Retina (tissue), 1 donor: ENCODE results near the gene SELENON.
A peak's percentile ranks its signal among the peaks of the same experiment; 100 is the strongest.
"Not testable (repeated sequence)": the region's sequence is repeated elsewhere in the genome, so short reads cannot be mapped to it uniquely, and the experiment has no call there.

Experiments used
- DNase-seq: peaks from one replicate; pipeline ENCODE4 v3.0.0-alpha.2; 2016

Gene SELENON

GRCh38 chr1:25832336-25833037, 32.5 kb downstream of the SELENON start:
- DNase-seq = no peak

DNA sequence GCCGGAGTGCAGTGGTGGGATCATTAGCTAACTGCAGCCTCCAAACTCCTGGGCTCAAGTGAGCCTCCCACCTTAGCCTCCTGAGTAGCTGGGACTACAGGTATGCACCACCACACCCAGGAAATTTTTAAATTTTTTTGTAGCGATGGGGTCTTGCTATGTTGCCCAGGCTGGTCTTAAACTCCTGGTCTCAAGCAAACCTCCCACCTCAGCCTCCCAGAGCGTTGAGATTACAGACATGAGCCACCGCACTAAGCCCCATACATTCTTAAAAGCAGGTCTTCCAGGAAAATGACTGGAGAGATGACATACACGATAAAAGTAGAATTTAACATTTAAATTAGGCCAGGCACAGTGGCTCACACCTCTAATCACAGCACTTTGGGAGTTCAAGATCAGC, 33.2 kb downstream of the SELENON start:
- no peak for DNase-seq

DNA sequence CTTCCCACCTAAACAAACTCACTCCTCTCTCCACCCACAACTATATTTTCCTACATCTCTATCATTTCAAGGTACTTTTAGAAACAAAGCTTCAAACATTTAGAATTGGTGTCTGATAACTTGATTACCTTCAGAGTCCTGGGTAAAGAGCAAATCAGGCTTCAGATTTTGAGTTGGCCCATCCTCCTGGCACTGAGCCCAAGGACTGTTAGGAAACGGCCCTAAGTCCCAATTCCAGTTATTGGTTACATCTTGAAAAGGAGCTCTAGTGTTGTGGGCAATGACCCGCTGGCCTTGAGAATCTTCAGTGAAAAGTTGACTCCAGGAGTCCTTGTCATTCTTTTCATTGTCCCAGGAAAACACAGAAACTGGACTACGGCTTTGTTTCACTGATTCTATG, 34.9 kb downstream of the SELENON start:
- no peak for DNase-seq

GRCh38 chr1:25836695-25837094, 36.7 kb downstream of the SELENON start:
- no peak for DNase-seq

DNA sequence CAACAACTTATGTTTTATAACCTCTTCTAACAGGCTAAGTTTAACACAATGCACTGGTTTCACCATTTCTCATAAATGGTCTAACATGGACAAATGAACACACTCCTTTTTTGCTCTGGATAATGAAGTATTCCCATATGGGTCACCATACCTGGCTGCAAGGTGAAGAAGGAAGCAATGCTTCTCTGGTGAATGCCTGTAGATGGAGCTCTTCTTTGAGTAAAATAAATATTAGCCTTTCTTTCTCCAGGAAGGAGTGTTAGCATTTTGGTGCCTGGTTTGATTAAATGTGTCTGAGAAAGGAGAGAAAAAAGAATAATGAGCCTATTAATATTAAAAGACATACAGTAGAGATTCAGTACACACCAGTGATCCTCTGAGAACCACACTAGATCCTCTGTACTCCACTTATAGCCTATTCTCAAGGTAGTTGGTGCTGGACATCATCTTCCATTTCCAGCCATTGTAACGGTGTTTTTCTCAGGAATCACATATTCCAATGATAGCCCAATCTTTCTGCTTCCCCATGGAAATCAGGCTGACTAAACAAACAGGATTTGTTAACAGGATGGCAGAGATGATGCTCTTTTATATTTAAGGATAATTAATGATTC, 37.4 kb downstream of the SELENON start:
- no peak for DNase-seq

GRCh38 chr1:25839808-25840207, 39.8 kb downstream of the SELENON start:
- not testable (repeated sequence) for DNase-seq

DNA sequence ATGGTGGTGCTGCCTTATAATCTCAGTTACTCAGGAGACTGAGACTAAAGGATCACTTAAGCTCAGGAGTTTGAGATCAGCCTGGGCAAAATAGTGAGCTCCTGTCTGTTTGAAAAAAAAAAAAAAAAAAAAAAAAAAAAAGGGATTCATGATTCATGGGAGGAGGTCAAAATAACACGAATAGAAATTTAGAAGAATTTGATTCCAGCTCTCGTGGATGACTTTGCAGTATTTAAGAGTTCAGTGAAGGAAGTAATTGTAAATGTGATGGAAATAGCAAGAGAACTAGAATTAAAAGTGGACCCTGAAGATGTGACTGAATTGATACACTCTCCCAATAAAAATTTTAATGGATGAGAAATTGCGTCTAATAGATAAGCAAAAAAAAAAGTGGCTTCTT, 43.5 kb downstream of the SELENON start:
- DNase-seq = no peak

- no peak for DNase-seq
These were observed 44.7 kb downstream of the SELENON start for GRCh38 chr1:25844536-25845337.

GRCh38 chr1:25845664-25846063, 45.7 kb downstream of the SELENON start:
- DNase-seq = no peak

GRCh38 chr1:25847929-25848328, 47.9 kb downstream of the SELENON start:
- no peak for DNase-seq

GRCh38 chr1:25848531-25848930, 48.5 kb downstream of the SELENON start:
- DNase-seq = no peak

- no peak for DNase-seq
These were observed 54.6 kb downstream of the SELENON start for GRCh38 chr1:25854554-25854953.

GRCh38 chr1:25856856-25857255, 56.9 kb downstream of the SELENON start:
- no peak for DNase-seq

DNA sequence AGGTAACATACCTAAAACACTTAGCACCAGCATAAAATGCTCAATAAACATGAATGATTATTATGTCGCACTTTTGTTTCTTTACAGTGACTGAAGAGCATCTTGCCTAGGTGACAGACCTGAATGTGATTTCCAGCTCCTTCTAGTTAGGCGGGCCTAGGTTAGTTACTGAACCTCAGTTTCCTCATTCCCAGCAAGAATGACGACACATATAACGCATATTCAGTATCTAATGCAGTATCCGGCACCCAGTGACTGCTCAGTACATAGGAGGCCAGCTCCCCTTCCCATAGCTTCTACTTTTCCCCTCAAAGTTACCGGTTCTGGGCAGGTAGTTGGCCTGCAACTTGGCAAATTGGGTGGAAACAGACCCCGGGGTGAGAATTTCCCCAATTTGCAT, 58.5 kb downstream of the SELENON start:
- DNase-seq = no peak

- peak; percentile 90 for DNase-seq
These were observed 59.2 kb downstream of the SELENON start, which contains the start of gene AUNIP for GRCh38 chr1:25858906-25859789. TSS of gene AUNIP (minus strand) at chr1:25859457. CDS start at chr1:25859357, 100 bp downstream.

DNA sequence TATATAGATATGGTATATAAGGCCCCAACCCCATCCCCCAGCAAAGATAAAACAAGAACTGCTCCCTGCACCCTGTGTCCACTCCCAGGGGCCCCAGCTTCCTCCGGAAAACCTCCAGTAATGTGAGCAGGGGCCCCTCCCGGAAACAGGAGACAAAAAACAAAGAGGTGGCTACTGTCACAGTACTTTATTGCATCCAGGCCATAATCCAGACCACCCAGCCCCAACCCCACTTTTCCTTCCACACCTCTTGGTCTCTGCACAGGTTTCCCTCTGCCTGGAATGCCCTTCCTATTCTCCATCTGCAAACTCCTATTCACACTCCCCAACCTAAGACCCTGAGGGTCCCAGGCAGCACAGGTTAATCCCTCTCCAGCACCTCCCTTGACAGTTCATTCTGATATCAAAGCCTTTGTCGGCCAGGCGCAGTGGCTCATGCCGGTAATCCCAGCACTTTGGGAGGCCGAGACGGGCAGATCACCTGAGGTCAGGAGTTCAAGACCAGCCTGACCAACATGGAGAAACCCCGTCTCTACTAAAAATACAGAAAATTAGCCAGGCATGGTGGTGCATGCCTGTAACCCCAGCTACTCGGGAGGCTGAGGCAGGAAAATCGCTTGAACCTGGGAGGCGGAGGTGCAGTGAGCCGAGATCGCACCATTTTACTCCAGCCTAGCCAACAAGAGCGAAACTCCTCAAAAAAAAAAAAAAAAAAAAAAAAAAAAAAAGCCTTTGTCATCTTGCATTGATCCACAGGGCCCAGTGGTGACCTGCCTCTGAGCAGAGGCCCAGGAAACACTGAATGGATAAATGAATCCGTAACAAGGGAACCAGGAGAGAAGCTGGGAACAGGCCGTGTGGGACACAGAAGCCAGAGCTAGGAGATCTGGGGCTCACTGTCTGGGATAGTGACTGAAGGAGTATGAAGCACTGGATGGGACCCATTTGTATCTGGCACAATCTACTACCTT, 61.6 kb downstream of the SELENON start:
- no peak for DNase-seq

- DNase-seq = no peak
These were observed 62.9 kb downstream of the SELENON start for GRCh38 chr1:25862785-25863485.

GRCh38 chr1:25863486-25864262, 63.7 kb downstream of the SELENON start:
- DNase-seq = no peak

DNA sequence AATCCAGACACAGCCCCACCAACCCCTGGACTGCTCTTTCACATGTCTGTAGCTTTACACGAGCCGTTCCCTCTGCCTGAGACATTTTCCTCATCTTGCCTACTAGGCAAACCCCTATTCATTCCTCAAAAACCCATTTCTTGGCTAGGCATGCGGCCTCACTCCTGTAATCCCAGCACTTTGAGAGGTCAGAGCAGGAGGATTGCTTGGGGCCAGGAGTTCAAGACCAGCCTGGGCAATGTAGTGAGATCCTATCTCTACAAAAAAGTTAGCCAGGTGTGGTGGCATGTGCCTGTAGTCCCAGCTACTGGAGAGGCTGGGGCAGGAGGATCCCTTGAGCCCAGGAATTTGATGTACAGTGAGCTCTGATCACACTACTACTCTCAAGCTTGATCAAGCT, 64.4 kb downstream of the SELENON start:
- no peak for DNase-seq

DNA sequence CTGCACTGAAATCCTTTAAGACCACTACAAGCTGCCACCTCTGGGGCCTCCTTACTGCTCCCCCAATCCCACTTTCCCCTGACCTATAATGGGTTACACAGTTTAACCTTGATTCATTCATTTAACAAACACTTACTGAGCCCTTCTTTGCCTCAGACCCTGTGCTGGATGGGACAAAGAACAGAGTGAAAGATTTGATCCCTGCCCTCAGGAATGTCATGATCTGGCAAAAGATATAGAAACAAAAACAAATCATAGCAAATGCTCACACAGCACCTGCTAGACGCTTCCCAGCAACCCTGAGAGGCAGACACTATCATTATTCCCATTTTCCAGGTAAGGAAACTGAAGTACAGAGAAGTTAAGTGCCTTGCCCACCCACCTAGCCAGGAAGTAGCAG, 66.3 kb downstream of the SELENON start:
- DNase-seq = no peak
